Peyer's patch (tissue), 4 donors: ENCODE measurements around the gene CNTROB. TPM values are rescaled to one million over a fixed set of nuclear protein-coding genes. Genes with fewer than 3 reads are reported as not detected.

Experiments
- DNase-seq, 3 donors: peaks; one replicate each; pipeline ENCODE4 v3.0.0-alpha.2; 2017 to 2019
- H3K27ac ChIP-seq, 4 donors: fragments of 200-600 bp; sonication (generic); one replicate each; pipeline ENCODE4 v1.5.1; 2016 to 2019
- H3K27me3 ChIP-seq, 2 donors: fragments of 200-600 bp; sonication (generic); one replicate each; pipeline ENCODE4 v1.5.1; 2019
- H3K36me3 ChIP-seq, 3 donors: fragments of 200-600 bp; sonication (generic); one replicate each; pipeline ENCODE4 v1.5.1; 2016 to 2019
- H3K4me1 ChIP-seq, 4 donors: fragments of 200-600 bp; sonication (generic); one replicate each; pipeline ENCODE4 v1.5.1; 2016 to 2019
- H3K4me3 ChIP-seq, 4 donors: fragments of 200-600 bp; sonication (generic); 1 replicate in 3 of 4; 2 replicates in 1 of 4; pipeline ENCODE4 v1.5.1; 2016 to 2019; ENCODE audit warnings: mild to moderate bottlenecking in 1 of 4
- H3K9me3 ChIP-seq, 4 donors: fragments of 200-600 bp; sonication (generic); one replicate each; pipeline ENCODE4 v1.5.1; 2016 to 2019; ENCODE audit warnings: mild to moderate bottlenecking in 1 of 4
- CTCF ChIP-seq, 6 experiments: fragments of 450-650 bp in 4 of 6; fragments of 200-600 bp in 2 of 6; sonication (generic) in 1 of 6; IDR thresholded peaks; one replicate each; pipeline ENCODE4 v1.5.1; 2017 to 2019; ENCODE audit warnings: antibody characterized with exemption in 6 of 6, mild to moderate bottlenecking in 3 of 6, moderate library complexity in 1 of 6
- POLR2A ChIP-seq, 2 donors: fragments of 450-650 bp; IDR thresholded peaks; one replicate each; pipeline ENCODE4 v1.5.1; 2017; ENCODE audit warnings: antibody characterized with exemption in 2 of 2, mild to moderate bottlenecking in 2 of 2, moderate library complexity in 2 of 2
- total RNA-seq, 4 donors: library from RNA; depleted of rRNA; stranded (reverse); fragments of >200 nt; gene quantifications; one replicate each; pipeline ENCODE4 v1.1.0, GENCODE V29; 2016

CNTROB gene
- total RNA-seq, 4 donors from 2014 or later, result 30.5 to 120 (median 45.2) TPM

- TF ChIP-seq POLR2A (IDR thresholded peaks at IDR 0.05) (no peak), CTCF (IDR thresholded peaks at IDR 0.05) (no peak)
- no peak overlapping the region for H3K4me3 ChIP-seq
These were observed 34.9 kb upstream of the CNTROB start for GRCh38 chr17:7897090-7897489.

GRCh38 chr17:7897773-7898172, 34.2 kb upstream of the CNTROB start:
- no peak overlapping the region for H3K4me3 ChIP-seq
- peak in 1 of 3 donors; percentile 58 for DNase-seq
- TF ChIP-seq CTCF (IDR thresholded peaks at IDR 0.05) (peak in 5 of 6 experiments; percentile 22 to 81 (median 73)), POLR2A (IDR thresholded peaks at IDR 0.05) (no peak)
- H3K27ac ChIP-seq, result no peak overlapping the region
- H3K9me3 ChIP-seq, result no peaks in the 10 kb centered on the region
- peaks cover 0 to 97% (median 0%) of the 10 kb centered on the region in 3 donors for H3K36me3 ChIP-seq
- H3K4me1 ChIP-seq, result no peaks in the 10 kb centered on the region
- no peaks in the 10 kb centered on the region for H3K27me3 ChIP-seq

More at GRCh38 chr17:7897090-7897489, 34.9 kb upstream of the CNTROB start:
- Histone ChIP-seq H3K27ac (no peak overlapping the region), H3K36me3 (peaks cover 0 to 92% (median 0%) of the 10 kb centered on the region in 3 donors), H3K4me1 (no peaks in the 10 kb centered on the region), H3K9me3 (no peaks in the 10 kb centered on the region), H3K27me3 (no peaks in the 10 kb centered on the region)
- no peak for DNase-seq

GRCh38 chr17:7903154-7904103, 28.6 kb upstream of the CNTROB start:
- Histone ChIP-seq H3K36me3 (peaks cover 0 to 98% (median 0%) of the 10 kb centered on the region in 3 donors), H3K27me3 (no peaks in the 10 kb centered on the region), H3K4me3 (no peak overlapping the region), H3K4me1 (no peaks in the 10 kb centered on the region), H3K27ac (no peak overlapping the region), H3K9me3 (no peaks in the 10 kb centered on the region)
- DNase-seq, result no peak
- TF ChIP-seq CTCF (IDR thresholded peaks at IDR 0.05), result no peak
- no peak for TF ChIP-seq POLR2A (IDR thresholded peaks at IDR 0.05)

- Histone ChIP-seq H3K4me3 (no peak overlapping the region), H3K36me3 (peaks cover 0 to 83% (median 0%) of the 10 kb centered on the region in 3 donors), H3K4me1 (peaks cover 0 to under 1% (median 0%) of the 10 kb centered on the region in 4 donors), H3K27ac (no peak overlapping the region), H3K27me3 (no peaks in the 10 kb centered on the region), H3K9me3 (no peaks in the 10 kb centered on the region)
- TF ChIP-seq CTCF (IDR thresholded peaks at IDR 0.05) (no peak), POLR2A (IDR thresholded peaks at IDR 0.05) (no peak)
- DNase-seq, result no peak
These were observed 22.9 kb upstream of the CNTROB start for GRCh38 chr17:7909089-7909488.

GRCh38 chr17:7910281-7910680, 21.7 kb upstream of the CNTROB start:
- Histone ChIP-seq H3K27ac (no peak overlapping the region), H3K9me3 (no peaks in the 10 kb centered on the region), H3K27me3 (no peaks in the 10 kb centered on the region), H3K36me3 (peaks cover 0 to 71% (median 0%) of the 10 kb centered on the region in 3 donors), H3K4me1 (peaks cover 0 to 12% (median 3%) of the 10 kb centered on the region in 4 donors), H3K4me3 (no peak overlapping the region)
- TF ChIP-seq POLR2A (IDR thresholded peaks at IDR 0.05) (no peak), CTCF (IDR thresholded peaks at IDR 0.05) (no peak)
- DNase-seq, result no peak
